Activated effector memory CD4-positive, alpha-beta T cell treated with anti-CD3 and anti-CD28 coated beads, Interleukin-2, amount 50 U/mL, for 16 hours (primary cell): ENCODE measurements around the gene UVSSA.

Experiments used
- DNase-seq: peaks from one replicate; pipeline ENCODE4 v3.0.0-alpha.2; 2020

The UVSSA gene

DNA sequence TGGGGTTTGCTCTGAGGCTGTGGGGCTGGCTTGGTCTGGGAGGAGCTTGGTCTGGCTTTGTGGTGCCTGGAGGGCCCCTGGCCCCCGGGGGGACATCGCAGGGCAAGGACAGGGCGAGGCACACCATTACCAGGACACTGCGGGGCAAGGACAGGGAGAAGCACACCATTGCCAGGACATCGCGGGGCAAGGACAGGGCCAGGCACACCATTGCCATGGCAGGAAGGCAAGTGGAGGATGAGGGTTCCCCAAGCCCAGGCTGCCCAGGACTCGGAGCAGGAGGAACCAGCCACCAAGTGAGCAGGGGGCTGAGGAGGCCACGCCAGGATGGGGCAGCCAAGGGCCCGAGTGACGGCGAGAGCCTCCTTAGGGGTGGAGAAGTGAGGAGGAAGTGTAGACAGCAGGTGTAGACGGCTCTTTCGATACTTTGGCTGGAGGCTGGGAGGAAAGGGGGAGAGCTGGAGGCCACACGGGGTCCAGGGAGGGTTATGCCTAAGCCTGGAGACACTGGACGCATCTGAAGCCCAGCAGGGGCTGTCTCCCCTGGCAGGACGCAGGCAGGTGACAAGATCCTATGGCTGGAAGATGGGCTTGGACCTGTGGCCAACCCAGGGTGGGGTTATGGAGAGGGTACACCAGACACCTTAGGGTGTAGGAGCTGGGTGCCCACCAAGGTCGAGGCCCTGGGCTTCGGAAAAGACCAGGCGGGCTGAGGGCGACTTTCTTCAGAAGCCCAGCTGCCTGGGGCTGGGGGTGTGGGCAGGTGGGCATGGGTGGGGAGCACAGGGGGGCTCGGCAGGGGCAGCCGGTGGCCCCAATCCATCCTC, 51.9 kb downstream of the UVSSA start:
- peak; percentile 44 for DNase-seq

- peak; percentile 43 for DNase-seq
Observed at GRCh38 chr4:1399508-1400190, 52.6 kb downstream of the UVSSA start.

GRCh38 chr4:1400191-1400805, 53.3 kb downstream of the UVSSA start:
- DNase-seq = peak; percentile 57

- peak; percentile 52 for DNase-seq
Observed at GRCh38 chr4:1400831-1401408, 53.9 kb downstream of the UVSSA start.

- DNase-seq = peak; percentile 50
Observed at GRCh38 chr4:1401409-1402020, 54.5 kb downstream of the UVSSA start.

- peak; percentile 54 for DNase-seq
Observed at GRCh38 chr4:1402021-1402515, 55.1 kb downstream of the UVSSA start.

DNA sequence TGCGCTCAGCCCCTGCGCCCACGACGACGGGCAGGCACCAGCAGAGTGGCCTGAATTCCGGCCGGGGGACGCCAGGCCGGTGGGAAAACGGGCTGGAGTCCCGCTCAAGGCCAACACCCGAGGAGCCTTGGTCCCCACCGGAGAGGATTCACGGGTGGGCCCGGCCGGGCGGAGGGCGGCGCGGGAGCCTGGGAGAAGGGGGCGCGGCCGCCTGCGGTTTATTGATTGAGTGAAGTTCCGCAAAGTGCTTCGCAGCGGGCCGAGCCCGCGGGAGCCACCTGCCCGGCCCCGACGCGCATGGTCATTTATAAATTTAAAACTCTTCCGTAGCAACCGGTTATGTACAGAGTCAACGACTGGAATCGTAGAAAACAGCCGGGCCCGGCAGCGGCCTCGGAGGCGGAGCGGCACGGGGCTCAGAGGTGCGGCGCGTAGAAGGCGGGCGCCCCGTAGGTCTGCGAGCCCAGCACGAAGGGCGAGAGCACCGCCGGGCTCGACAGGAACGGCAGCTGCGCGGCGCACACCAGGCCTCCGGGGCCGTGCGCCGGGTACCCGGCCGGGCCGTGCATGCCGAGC, 55.6 kb downstream of the UVSSA start:
- peak; percentile 50 for DNase-seq

DNA sequence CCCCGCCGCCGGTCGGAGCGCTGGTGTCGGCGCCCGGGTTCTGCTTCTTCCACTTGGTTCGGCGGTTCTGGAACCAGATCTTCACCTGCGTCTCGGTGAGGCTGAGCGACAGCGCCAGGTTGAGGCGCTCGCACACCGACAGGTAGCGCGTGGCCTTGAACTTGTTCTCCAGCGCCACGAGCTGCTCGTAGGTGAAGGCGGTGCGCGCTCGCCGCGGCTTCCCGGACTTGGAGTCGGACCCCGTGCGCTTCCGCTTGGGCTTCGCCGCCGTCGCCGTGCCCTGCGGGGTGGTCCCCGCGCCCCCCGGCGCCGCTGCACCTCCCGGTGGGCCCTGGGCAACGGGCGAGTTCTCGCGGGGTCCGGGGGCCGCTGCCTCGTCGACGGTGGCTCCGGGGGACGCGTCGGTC, 56.2 kb downstream of the UVSSA start:
- peak; percentile 60 for DNase-seq

DNA sequence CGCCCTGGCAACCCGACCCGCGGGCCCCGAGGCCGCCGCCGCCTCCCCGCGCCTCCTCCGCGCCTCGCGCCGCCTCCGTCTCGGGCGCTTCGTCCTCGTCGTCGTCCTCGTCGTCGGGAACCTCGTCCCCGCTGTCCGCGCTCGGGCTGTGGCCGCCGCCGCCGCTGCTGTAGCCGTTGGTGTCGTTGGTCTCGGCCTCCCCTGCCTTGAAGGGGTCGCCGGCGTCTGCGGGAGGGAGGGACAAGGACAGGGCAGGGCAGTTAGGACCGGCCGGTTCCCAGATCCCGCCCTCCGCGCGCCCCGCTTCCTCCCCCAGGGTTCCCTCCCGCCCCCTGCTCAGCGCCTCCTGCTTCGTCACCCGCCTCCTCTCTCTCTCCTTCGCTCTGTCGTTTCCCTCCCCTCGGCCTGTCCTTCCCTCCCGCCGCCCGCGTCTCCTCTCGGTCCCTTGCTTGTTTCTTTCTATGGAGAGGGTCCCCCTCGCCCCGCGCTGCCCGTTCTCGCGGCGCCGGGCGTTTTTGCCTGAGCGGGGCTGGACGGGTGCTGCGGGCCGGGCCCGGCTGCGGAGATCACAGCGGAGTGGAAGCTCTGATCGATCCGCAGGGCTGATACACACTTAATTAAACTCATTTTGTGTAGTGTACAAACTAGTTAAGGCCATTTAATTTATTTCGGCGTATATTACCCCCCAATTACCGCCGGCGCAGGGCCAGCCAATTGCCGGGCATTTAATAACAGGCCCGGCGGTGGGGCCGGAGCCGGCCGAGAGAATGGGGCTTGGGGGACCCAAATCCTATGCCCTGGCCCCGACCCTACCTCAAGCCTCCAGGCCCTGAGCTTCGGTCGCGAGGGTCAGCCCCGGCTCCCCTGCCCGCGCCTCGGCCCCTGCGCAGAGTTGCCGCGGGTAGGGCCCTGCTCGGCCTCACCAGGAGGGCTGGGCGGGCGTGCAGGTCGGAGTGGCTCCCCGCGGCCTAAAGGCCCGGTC, 56.9 kb downstream of the UVSSA start:
- DNase-seq = peak; percentile 55

GRCh38 chr4:1404573-1405253, 57.7 kb downstream of the UVSSA start:
- DNase-seq = no peak

DNA sequence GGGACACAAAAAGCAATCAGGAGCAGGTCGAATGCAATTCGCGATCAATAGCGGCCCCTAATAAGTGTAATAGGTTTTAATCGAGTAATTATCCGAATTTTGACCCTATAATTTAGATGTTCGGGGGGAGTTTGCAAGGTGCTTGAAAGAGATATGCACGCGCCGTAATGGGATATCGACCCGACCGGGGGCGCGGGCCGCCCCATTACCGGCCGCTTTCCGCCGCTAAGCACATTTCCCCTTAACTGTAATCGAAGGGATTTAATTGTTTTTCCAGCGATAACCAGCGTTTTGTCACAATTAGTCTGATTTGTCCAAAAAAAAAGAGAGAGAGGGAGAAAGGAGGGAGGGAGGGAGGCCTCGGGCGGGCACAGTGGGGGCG, 58.2 kb downstream of the UVSSA start:
- DNase-seq = no peak

GRCh38 chr4:1405636-1406393, 58.8 kb downstream of the UVSSA start:
- no peak for DNase-seq

DNA sequence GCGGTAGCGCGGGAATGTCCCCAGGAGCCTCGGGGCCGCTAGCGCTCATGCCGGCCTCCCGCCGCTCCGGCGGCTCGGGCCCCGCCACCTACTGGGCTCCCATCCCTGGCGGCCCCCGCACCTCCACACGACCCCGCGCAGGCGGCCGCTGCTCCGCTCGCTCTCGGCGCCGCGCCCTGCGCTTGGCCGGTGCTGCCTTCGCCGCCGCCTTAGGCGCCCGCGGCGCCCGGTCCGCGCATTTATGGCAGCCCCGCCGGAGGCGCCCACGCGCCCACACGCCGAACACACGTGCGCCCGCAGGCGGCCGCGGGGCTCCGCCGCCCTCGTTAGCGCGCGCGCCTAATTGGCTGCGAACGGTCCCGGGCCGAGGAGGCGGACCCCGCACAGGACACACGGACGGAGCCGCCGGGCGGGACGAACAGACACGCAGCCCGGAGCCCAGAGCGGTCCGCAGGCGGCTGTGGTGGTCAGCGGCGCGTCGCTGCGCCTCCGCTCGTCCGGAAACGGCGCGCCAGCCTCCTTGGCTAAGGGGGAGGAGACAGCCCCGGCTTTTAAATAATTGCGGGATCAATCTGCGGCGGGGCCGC, 59.5 kb downstream of the UVSSA start, which contains the start of gene NKX1-1:
Gene NKX1-1 (minus strand): TSS at position 49 of the 587 bp plus-strand sequence. CDS start 0 bp downstream, at position 49.
- no peak for DNase-seq

- no peak for DNase-seq
Observed at GRCh38 chr4:1406981-1407656, 60.1 kb downstream of the UVSSA start.

- no peak for DNase-seq
Observed at GRCh38 chr4:1407657-1408333, 60.8 kb downstream of the UVSSA start.

GRCh38 chr4:1408418-1408817, 61.4 kb downstream of the UVSSA start:
- DNase-seq = no peak

GRCh38 chr4:1409079-1409478, 62.1 kb downstream of the UVSSA start:
- no peak for DNase-seq
